Sigmoid colon (tissue), 7 donors: Measurements from ENCODE around the gene CBARP. TPM values are rescaled to one million over a fixed set of nuclear protein-coding genes. Genes with fewer than 3 reads are reported as not detected.

Experiments used
- DNase-seq: peaks from one replicate; pipeline ENCODE4 v3.0.0-alpha.2; 2019
- H3K27ac ChIP-seq, 4 donors: fragments of 200-600 bp; sonication (generic); one replicate each; pipeline ENCODE4 v1.5.1; 2016 to 2019; ENCODE audit warnings: mild to moderate bottlenecking in 1 of 4
- H3K27me3 ChIP-seq, 3 donors: fragments of 200-600 bp; sonication (generic); one replicate each; pipeline ENCODE4 v1.5.1; 2019; ENCODE audit warnings: mild to moderate bottlenecking in 1 of 3
- H3K36me3 ChIP-seq, 4 donors: fragments of 200-600 bp; sonication (generic); one replicate each; pipeline ENCODE4 v1.5.1; 2016 to 2019
- H3K4me1 ChIP-seq, 4 donors: fragments of 200-600 bp; sonication (generic); one replicate each; pipeline ENCODE4 v1.5.1; 2017 to 2019
- H3K4me3 ChIP-seq, 4 donors: fragments of 200-600 bp; sonication (generic); one replicate each; pipeline ENCODE4 v1.5.1; 2017 to 2019; ENCODE audit warnings: mild to moderate bottlenecking in 2 of 4, moderate library complexity in 1 of 4
- H3K9me3 ChIP-seq, 4 donors: fragments of 200-600 bp in 3 of 4; sonication (generic) in 3 of 4; one replicate each; pipeline versions ENCODE4 v1.5.1 to v1.6.1; 2013 to 2019
- EP300 ChIP-seq, 4 donors: sonication (generic); formaldehyde crosslinking; IDR thresholded peaks; one replicate each; pipeline ENCODE4 v1.6.1; 2017; ENCODE audit warnings: antibody characterized with exemption in 4 of 4
- POLR2A ChIP-seq, 2 donors: fragments of 450-650 bp; IDR thresholded peaks; one replicate each; pipeline ENCODE4 v1.6.1; 2016; ENCODE audit warnings: antibody characterized with exemption in 2 of 2, mild to moderate bottlenecking in 2 of 2, moderate library complexity in 2 of 2
- POLR2AphosphoS5 ChIP-seq, 4 donors: sonication (generic); formaldehyde crosslinking; IDR thresholded peaks; one replicate each; pipeline ENCODE4 v1.6.1; 2017; ENCODE audit warnings: antibody characterized with exemption in 4 of 4
- WGBS, 2 donors: extraction: QIAGEN DNeasy Blood & Tissue Kit; methylation state at CpG; one replicate each; pipeline ENCODE4 v1.1.7; 2013; 5-methylcytosine and 5-hydroxymethylcytosine counted together
- intact Hi-C: fragments of 100-400 bp; cut with DNase I; formaldehyde crosslinking; loops from one replicate; pipeline ENCODE4 v1.15.1; 2023
- polyA plus RNA-seq, 3 donors: library from polyadenylated mRNA; stranded (reverse); fragments of 200-250 nt; gene quantifications; one replicate each; pipeline ENCODE4 v1.2.3, GENCODE V29; 2013
- total RNA-seq, 4 donors: library from RNA; depleted of rRNA; stranded (reverse); fragments of >200 nt; gene quantifications; one replicate each; pipeline ENCODE4 v1.1.0, GENCODE V29; 2016
- TF ChIP-seq, protein P1 (sequence below), 4 experiments: fragments of 450-650 bp in 3 of 4; fragments of 200-600 bp in 1 of 4; IDR thresholded peaks; one replicate each; pipeline ENCODE4 v1.5.1; 2016 to 2019; ENCODE audit warnings: antibody characterized with exemption in 4 of 4, mild to moderate bottlenecking in 3 of 4, moderate library complexity in 2 of 4
- donor health status: healthy with polysubstance abuse.
- donor health status: Bipolar disorder and iron deficiency.
- donor health status: healthy.

CBARP gene
- total and polyA plus RNA-seq, 7 donors: 0.36 to 0.82 (median 0.59) TPM; not detected in 3

DNA sequence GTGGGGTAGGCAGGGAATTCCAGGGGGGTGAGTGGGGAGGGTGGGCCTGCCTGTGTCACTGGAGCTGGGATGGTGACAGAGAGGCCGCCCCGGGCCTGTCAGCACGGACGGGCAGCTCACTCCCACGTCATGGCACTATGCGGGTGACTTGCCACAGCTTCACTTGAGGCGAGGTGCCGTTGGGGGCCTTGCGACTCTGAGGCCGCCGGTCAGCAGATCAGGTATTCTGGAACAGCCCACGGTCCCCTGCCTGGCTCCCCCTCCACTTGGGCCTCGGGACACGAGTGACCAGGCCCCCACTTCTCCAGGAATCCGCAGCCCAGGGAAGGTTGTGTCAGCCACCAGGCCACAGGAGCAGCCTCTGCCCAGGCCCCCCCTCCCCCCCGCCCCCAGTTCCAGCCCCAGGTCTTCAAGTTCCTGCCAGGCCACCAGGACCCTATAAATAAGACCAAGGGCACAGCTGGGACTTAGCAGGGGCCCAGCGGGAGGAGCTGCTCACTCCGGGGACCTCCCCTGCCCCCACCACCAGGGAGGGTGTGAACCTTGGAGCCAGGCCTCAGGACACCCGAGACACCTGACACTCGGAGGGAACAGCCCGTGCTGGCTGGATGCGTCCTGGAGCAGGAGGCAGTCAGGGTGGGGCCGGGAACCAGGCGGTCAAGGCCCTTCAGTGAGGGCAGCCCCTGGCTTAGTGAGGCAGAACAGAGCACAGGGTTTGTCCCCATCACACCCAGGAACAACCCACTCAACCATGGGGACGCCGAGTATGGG is 7.9 kb upstream of the CBARP start:
- TF ChIP-seq EP300 (IDR thresholded peaks at IDR 0.05): peak in 3 of 4 donors; percentile 28 to 77 (median 77)
- TF ChIP-seq POLR2A (IDR thresholded peaks at IDR 0.05): peak in 1 of 2 donors; percentile 10
- TF ChIP-seq, protein P1, sequence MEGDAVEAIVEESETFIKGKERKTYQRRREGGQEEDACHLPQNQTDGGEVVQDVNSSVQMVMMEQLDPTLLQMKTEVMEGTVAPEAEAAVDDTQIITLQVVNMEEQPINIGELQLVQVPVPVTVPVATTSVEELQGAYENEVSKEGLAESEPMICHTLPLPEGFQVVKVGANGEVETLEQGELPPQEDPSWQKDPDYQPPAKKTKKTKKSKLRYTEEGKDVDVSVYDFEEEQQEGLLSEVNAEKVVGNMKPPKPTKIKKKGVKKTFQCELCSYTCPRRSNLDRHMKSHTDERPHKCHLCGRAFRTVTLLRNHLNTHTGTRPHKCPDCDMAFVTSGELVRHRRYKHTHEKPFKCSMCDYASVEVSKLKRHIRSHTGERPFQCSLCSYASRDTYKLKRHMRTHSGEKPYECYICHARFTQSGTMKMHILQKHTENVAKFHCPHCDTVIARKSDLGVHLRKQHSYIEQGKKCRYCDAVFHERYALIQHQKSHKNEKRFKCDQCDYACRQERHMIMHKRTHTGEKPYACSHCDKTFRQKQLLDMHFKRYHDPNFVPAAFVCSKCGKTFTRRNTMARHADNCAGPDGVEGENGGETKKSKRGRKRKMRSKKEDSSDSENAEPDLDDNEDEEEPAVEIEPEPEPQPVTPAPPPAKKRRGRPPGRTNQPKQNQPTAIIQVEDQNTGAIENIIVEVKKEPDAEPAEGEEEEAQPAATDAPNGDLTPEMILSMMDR (IDR thresholded peaks at IDR 0.05): no peak
- TF ChIP-seq POLR2AphosphoS5 (IDR thresholded peaks at IDR 0.05): peak; percentile 61 to 81 (median 72)
- Histone ChIP-seq H3K4me3 (peak overlapping the region in 1 of 4 donors; percentile 26), H3K27ac (peak overlapping the region; percentile 96 to 100 (median 100)), H3K27me3 (no peaks in the 10 kb centered on the region), H3K4me1 (peaks cover 13 to 64% (median 63%) of the 10 kb centered on the region in 4 donors), H3K9me3 (no peaks in the 10 kb centered on the region), H3K36me3 (no peaks in the 10 kb centered on the region)
- WGBS, 2 donors: 50 to 75% methylated on average over 26 of the region's 26 CpGs
- DNase-seq: peak; percentile 90
- intact Hi-C loops: no loop called here

DNA sequence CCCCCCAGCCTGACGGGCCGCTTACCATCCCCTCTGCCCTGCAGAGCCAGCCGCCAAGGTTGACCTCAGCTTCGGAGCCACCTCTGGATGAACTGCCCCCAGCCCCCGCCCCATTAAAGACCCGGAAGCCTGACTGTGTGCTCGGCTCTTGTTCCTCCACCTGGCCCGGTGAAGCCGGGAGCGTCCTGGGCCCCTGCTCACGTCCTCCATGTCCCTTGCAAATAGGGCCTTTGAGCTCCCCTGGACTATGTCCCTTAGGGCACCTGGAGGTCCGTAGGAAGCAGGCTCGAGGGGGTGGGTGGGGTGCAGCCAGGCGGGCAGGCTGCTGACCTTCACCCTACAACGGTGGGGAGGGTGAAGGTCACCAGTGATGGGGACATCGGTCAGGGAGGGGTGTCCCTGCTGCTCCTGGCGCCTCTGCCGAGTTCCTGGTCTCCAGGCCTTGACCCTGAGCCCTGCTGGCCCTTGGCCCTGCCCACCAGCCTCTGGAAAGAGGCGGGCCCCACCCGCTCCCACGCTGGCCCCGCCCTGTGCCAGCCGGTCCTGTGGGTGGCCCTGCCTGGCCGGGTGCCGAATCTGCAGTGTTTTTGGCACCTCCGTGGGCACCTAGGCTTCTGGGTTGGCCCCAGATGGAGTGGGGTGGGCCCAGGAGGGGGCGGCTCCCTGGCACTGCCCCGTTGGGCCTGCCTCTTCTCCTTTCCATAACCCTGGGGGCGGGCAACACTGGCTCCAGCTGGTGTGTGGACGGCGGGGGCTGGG is 7.1 kb upstream of the CBARP start:
- intact Hi-C loops: loop anchor here (1.0 to 5.0 kb wide), 2 partner anchors 22 to 73 kb away; partner anchors contain the start of gene SBNO2
- TF ChIP-seq POLR2AphosphoS5 (IDR thresholded peaks at IDR 0.05) (peak; percentile 6 to 40 (median 14)), EP300 (IDR thresholded peaks at IDR 0.05) (no peak), POLR2A (IDR thresholded peaks at IDR 0.05) (no peak)
- TF ChIP-seq, protein P1 (IDR thresholded peaks at IDR 0.05): no peak
- H3K9me3 ChIP-seq: no peaks in the 10 kb centered on the region
- H3K27me3 ChIP-seq: no peaks in the 10 kb centered on the region
- H3K36me3 ChIP-seq: no peaks in the 10 kb centered on the region
- H3K4me3 ChIP-seq: peak overlapping the region in 3 of 4 donors; percentile 3 to 26 (median 15)
- peaks cover 13 to 70% (median 68%) of the 10 kb centered on the region in 4 donors for H3K4me1 ChIP-seq
- H3K27ac ChIP-seq: peak overlapping the region; percentile 96 to 100 (median 100)
- peak; percentile 94 for DNase-seq
- WGBS, 2 donors: 7 to 38% methylated on average over 31 of the region's 31 CpGs

DNA sequence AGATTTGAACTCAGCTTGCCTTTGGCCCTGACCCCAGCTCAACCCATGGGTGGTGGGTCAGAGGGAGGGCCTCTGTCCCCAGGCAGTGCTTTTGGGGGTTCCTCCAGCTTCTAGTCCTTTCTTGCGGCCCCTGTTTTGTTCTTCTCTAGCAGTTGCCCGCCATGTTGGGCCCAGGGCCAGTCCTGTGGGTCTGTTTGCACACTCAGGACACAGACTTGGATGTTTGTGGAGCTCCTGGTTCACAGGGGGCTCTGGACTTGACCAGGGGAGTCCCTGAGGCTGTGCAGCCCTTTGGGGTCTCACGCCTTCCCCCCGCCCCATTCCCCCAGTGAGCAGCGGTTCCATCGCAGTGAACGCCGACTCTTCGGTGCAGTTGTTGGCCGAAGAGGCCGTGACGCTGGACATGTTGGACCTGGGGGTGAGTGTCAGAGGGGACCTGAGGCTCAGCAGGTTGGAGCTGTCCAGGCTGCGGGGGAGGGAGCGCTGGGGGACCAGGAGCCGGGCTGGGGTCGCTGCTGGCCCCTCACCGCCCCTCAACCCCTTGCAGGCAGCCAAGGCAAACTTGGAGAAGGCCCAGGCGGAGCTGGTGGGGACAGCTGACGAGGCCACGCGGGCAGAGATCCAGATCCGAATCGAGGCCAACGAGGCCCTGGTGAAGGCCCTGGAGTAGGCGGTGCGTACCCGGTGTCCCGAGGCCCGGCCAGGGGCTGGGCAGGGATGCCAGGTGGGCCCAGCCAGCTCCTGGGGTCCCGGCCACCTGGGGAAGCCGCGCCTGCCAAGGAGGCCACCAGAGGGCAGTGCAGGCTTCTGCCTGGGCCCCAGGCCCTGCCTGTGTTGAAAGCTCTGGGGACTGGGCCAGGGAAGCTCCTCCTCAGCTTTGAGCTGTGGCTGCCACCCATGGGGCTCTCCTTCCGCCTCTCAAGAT is 6.2 kb upstream of the CBARP start:
- 46 to 55% methylated on average over 33 of the region's 33 CpGs for WGBS, 2 donors
- intact Hi-C loops: loop anchor here (1.0 to 5.0 kb wide), 2 partner anchors 23 to 72 kb away; partner anchors contain the start of gene SBNO2
- H3K27ac ChIP-seq: peak overlapping the region; percentile 96 to 100 (median 100)
- no peaks in the 10 kb centered on the region for H3K9me3 ChIP-seq
- peaks cover 13 to 74% (median 70%) of the 10 kb centered on the region in 4 donors for H3K4me1 ChIP-seq
- peak overlapping the region in 3 of 4 donors; percentile 3 to 26 (median 15) for H3K4me3 ChIP-seq
- no peaks in the 10 kb centered on the region for H3K27me3 ChIP-seq
- DNase-seq: peak; percentile 96
- H3K36me3 ChIP-seq: no peaks in the 10 kb centered on the region
- TF ChIP-seq POLR2A (IDR thresholded peaks at IDR 0.05) (no peak), EP300 (IDR thresholded peaks at IDR 0.05) (no peak), POLR2AphosphoS5 (IDR thresholded peaks at IDR 0.05) (peak; percentile 15 to 67 (median 47))
- TF ChIP-seq, protein P1 (IDR thresholded peaks at IDR 0.05): peak; percentile 95 to 98 (median 96)
